WTC11 (cell line): Measurements from ENCODE around the gene AKAP11. TPM values are rescaled to one million over a fixed set of nuclear protein-coding genes. Genes with fewer than 3 reads are reported as not detected.
A peak's percentile ranks its signal among the peaks of the same experiment; 100 is the strongest.

Experiments used
- ATAC-seq: fragments of 200-7000 bp; cut with Tn5 transposase; 2 replicates; pipeline ENCODE4 v1.10.0; 2021; ENCODE audit warnings: mild to moderate bottlenecking, moderate library complexity
- Bru-seq: library from RNA; stranded (reverse); fragments of 400-500 nt; gene quantifications from one replicate; lab custom pipeline; 2021; lab: Mats Ljungman, UMichigan
- CTCF ChIA-PET: fragments of 300-600 bp; sonication (Branson Sonifier 250); formaldehyde crosslinking; loops from one replicate; lab custom pipeline; 2021; ENCODE audit warnings: antibody characterized with exemption; lab: Charles Lee
- POLR2A ChIA-PET: fragments of 350-600 bp; sonication (Branson Sonifier 250); formaldehyde crosslinking; loops from one replicate; lab custom pipeline; 2021; ENCODE audit warnings: antibody characterized with exemption; lab: Charles Lee
- DNase-seq: peaks from one replicate; pipeline ENCODE4 v3.0.0; 2021; ENCODE audit warnings: low spot score
- H3K27ac Mint-ChIP-seq: 2 replicates; pipeline ENCODE4 v1.8.0; 2021; ENCODE audit warnings: mixed read lengths
- H3K27me3 Mint-ChIP-seq: 2 replicates; pipeline ENCODE4 v1.8.0; 2021; ENCODE audit warnings: low read depth, mild to moderate bottlenecking, moderate library complexity, mixed read lengths
- H3K36me3 Mint-ChIP-seq: 2 replicates; pipeline ENCODE4 v1.8.0; 2021; ENCODE audit warnings: mixed read lengths
- H3K4me1 Mint-ChIP-seq: 2 replicates; pipeline ENCODE4 v1.8.0; 2022; ENCODE audit warnings: mixed read lengths
- H3K4me3 Mint-ChIP-seq: 2 replicates; pipeline ENCODE4 v1.8.0; 2021; ENCODE audit warnings: mild to moderate bottlenecking, moderate library complexity, mixed read lengths
- H3K9me3 Mint-ChIP-seq: 2 replicates; pipeline ENCODE4 v1.8.0; 2021; ENCODE audit warnings: mixed read lengths
- ATF6 ChIP-seq: sonication (generic); formaldehyde crosslinking; IDR thresholded peaks from 2 replicates; pipeline ENCODE4 v1.8.1; 2023; ENCODE audit warnings: mild to moderate bottlenecking, missing genetic modification reagents
- E2F5 ChIP-seq: sonication (generic); formaldehyde crosslinking; IDR thresholded peaks from 2 replicates; pipeline ENCODE4 v1.8.1; 2022; ENCODE audit warnings: mild to moderate bottlenecking, moderate library complexity, missing genetic modification reagents
- FOXP4 ChIP-seq: sonication (generic); formaldehyde crosslinking; IDR thresholded peaks from 2 replicates; pipeline ENCODE4 v1.8.0; 2022; ENCODE audit warnings: mild to moderate bottlenecking, missing genetic modification reagents
- JUN ChIP-seq: sonication (generic); formaldehyde crosslinking; IDR thresholded peaks from 2 replicates; pipeline ENCODE4 v1.8.0; 2023; ENCODE audit warnings: mild to moderate bottlenecking, missing genetic modification reagents
- MAX ChIP-seq: sonication (generic); formaldehyde crosslinking; IDR thresholded peaks from 2 replicates; pipeline ENCODE4 v1.8.0; 2022; ENCODE audit warnings: mild to moderate bottlenecking, missing genetic modification reagents
- MXD4 ChIP-seq: fragments of 250-450 bp; sonication (Bioruptor Pico); IDR thresholded peaks from 2 replicates; pipeline ENCODE4 v1.8.0; 2021; ENCODE audit warnings: mild to moderate bottlenecking, moderate library complexity, borderline replicate concordance
- PRDM15 ChIP-seq: sonication (generic); formaldehyde crosslinking; IDR thresholded peaks from 2 replicates; pipeline ENCODE4 v1.8.0; 2022; ENCODE audit warnings: missing genetic modification reagents
- ZBTB21 ChIP-seq: sonication (generic); formaldehyde crosslinking; IDR thresholded peaks from 2 replicates; pipeline ENCODE4 v1.8.1; 2023; ENCODE audit warnings: mild to moderate bottlenecking, missing genetic modification reagents, borderline replicate concordance
- ZNF263 ChIP-seq: sonication (generic); formaldehyde crosslinking; IDR thresholded peaks from 2 replicates; pipeline ENCODE4 v1.8.1; 2022; ENCODE audit warnings: low read depth, mild to moderate bottlenecking, moderate library complexity, missing genetic modification reagents
- ZNF317 ChIP-seq: sonication (generic); formaldehyde crosslinking; IDR thresholded peaks from 2 replicates; pipeline ENCODE4 v1.8.1; 2023; ENCODE audit warnings: low read depth, mild to moderate bottlenecking, moderate library complexity, missing genetic modification reagents, borderline replicate concordance
- ZNF396 ChIP-seq: fragments of 250-450 bp; sonication (Bioruptor Pico); IDR thresholded peaks from 2 replicates; pipeline ENCODE4 v1.8.0; 2021; ENCODE audit warnings: mild to moderate bottlenecking, moderate library complexity, borderline replicate concordance
- ZNF423 ChIP-seq: fragments of 250-450 bp; sonication (Bioruptor Pico); IDR thresholded peaks from 2 replicates; pipeline ENCODE4 v2.1.2; 2022; ENCODE audit warnings: mild to moderate bottlenecking, moderate library complexity
- long read RNA-seq, 3 experiments: library from RNA in 1 of 3; library from capped mRNA in 1 of 3; library from polyadenylated mRNA in 1 of 3; unstranded in 2 of 3; stranded (forward) in 1 of 3; transcript quantifications; one replicate each; pipeline ENCODE4 v2.0.0, GENCODE V29; 2021
- total RNA-seq: library from RNA; stranded (reverse); gene quantifications from 3 replicates; pipeline ENCODE4 v1.2.3, GENCODE V29; 2021

AKAP11 gene
- total RNA-seq: 16.7 to 18.2 TPM (median 17.7 TPM) in 3 replicates
- percentile 86 among the genes with signal in this experiment for Bru-seq, nascent RNA
- long read RNA-seq, experiment 1, full-length matches to known transcripts: 3 of 27 reads
- long read RNA-seq, experiment 1, partial matches to known transcripts: 4 of 27 reads
- long read RNA-seq, experiment 1, other reads (novel, unspliced or antisense): 20 of 27 reads
- long read RNA-seq, experiment 2, partial matches to known transcripts: 12 of 40 reads
- long read RNA-seq, experiment 2, other reads (novel, unspliced or antisense): 28 of 40 reads
- long read RNA-seq, experiment 3: 0 reads

GRCh38 chr13:42272115-42272803 is at the start of gene AKAP11:
Gene AKAP11 (plus strand): TSS chr13:42272152. CDS start chr13:42286349, 14,197 bp downstream.
- H3K27me3 Mint-ChIP-seq: peaks cover 11% of the 10 kb centered on the region

More at GRCh38 chr13:42272115-42272803, at the start of gene AKAP11:
- POLR2A ChIA-PET: interaction anchor here (0.6 to 1.5 kb wide), 5 partner anchors 8 to 224 kb away, joined by 3 to 6 read pairs (median 4); partner anchors contain the start of gene DGKH
- H3K4me1 Mint-ChIP-seq: peaks cover 39% of the 10 kb centered on the region
- DNase-seq: peak; percentile 60
- TF ChIP-seq FOXP4 (CRISPR knock-in tag) (peak; percentile 67; the same call in 1 of the 2 replicates), PRDM15 (CRISPR knock-in tag) (no peak), JUN (CRISPR knock-in tag) (no peak), ZBTB21 (peak; percentile 74; the same call in 1 of the 2 replicates), MXD4 (CRISPR knock-in tag) (no peak), ATF6 (no peak), ZNF263 (CRISPR knock-in tag) (peak; percentile 90), E2F5 (CRISPR knock-in tag) (0 out of 2 replicates have a peak, but pooled peaks have one; percentile 7), MAX (CRISPR knock-in tag) (0 out of 2 replicates have a peak, but pooled peaks have one; percentile 6), ZNF396 (CRISPR knock-in tag) (no peak), ZNF423 (CRISPR knock-in tag) (no peak), ZNF317 (CRISPR knock-in tag) (no peak)
- TF ChIP-seq, all 79 proteins: peak for 5
- H3K4me3 Mint-ChIP-seq: peak within 1 kb of the TSS; percentile 93
- peaks cover 24% of the 10 kb centered on the region for H3K36me3 Mint-ChIP-seq
- ATAC-seq: peak; percentile 54
- H3K9me3 Mint-ChIP-seq: peaks cover 29% of the 10 kb centered on the region
- CTCF ChIA-PET: interaction anchor here (0.6 to 1.2 kb wide), 5 partner anchors 12 to 1081 kb away, joined by 3 to 4 read pairs (median 3); no protein-coding TSS in a partner anchor
- peak within 1 kb of the TSS; percentile 50 for H3K27ac Mint-ChIP-seq
